ENCODE data around the gene GJA3. TPM values are rescaled to one million over a fixed set of nuclear protein-coding genes. Genes with fewer than 3 reads are reported as not detected.
A peak's percentile ranks its signal among the peaks of the same experiment; 100 is the strongest.

Gene GJA3
- total RNA-seq, 4 donors from 2014 or later, result not detected

GRCh38 chr13:20127262-20127561, 33.6 kb downstream of the GJA3 start:
- H3K9me3 ChIP-seq, result no peaks in the 10 kb centered on the region
- no peak for DNase-seq (ENCODE audit: extremely low spot score)
- peaks cover 0 to 19% (median 0%) of the 10 kb centered on the region in 4 donors for H3K27me3 ChIP-seq
- H3K27ac ChIP-seq (replicated peaks in 1 of 4), result peak overlapping the region; percentile 83 to 89 (median 86)
- intact Hi-C loops (cut with DNase I), result no loop called here
- H3K4me3 ChIP-seq, result peak overlapping the region; percentile 63 to 75 (median 66)
- WGBS, result 28% methylated on average over 6 of the region's 6 CpGs
- H3K4me1 ChIP-seq, result peaks cover 25 to 42% (median 40%) of the 10 kb centered on the region in 4 donors
- TF ChIP-seq POLR2A (IDR thresholded peaks at IDR 0.05; ENCODE audit: low read depth) (no peak), EP300 (IDR thresholded peaks at IDR 0.05) (no peak), POLR2AphosphoS5 (IDR thresholded peaks at IDR 0.05) (no peak), CTCF (IDR thresholded peaks at IDR 0.05) (no peak)
- H3K36me3 ChIP-seq, result no peaks in the 10 kb centered on the region

DNA sequence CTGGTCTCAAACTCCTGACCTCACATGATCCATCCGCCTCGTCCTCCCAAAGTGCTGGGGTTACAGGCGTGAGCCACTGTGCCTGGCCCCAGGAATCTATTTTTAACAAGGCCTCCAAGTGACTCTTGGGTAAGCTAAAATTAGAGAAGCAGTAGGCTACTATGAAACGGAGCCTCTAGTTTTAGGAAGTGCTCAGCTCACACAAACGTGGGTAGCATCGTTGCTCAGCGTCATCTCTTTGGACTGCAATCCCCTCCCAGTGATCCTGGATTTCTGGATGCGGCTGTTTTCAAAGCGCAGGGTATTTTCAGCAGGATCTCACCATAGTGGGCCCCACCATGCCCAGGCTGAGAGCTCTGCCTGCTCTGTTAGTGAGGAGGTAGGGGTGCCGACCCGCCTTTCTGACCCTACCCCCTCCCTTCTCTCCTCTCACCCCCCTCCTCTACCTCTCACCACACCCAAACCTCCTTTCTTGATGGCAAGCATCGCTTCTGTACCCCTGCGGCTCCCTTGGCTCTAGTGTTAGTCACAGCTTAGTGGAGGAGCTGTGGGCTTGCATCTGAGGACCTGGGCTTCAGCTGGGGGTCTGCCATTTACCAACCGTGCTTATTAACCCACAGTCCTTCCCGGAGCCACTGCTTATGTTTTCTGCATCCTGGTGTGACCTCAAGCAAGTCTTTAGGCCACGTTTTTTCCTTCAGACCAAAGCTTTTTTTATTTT, 34.2 kb downstream of the GJA3 start:
- H3K27ac ChIP-seq (replicated peaks in 1 of 4), result peak overlapping the region; percentile 36 to 89 (median 74)
- H3K4me3 ChIP-seq, result no peak overlapping the region

DNA sequence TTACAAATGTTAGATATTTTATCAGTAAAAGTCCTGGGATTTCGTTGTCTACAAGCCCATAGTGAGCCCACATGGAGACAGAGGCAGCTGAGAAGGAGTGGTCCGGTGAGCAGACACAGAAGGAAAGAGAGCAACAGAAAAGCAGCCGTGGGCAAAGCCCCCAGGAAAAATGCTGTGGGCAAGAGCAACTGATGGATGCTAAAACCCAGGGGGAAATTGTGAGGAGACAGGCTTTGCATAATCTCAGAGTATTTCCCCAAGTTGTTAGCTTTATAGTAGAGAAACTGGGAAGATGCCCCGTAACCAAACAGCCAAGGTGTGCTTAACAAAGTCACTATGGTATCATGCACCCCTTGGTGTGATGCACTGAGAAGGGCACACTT, 35.1 kb downstream of the GJA3 start:
- intact Hi-C loops (cut with DNase I), result no loop called here
- no peak for TF ChIP-seq POLR2A (IDR thresholded peaks at IDR 0.05; ENCODE audit: low read depth)
- TF ChIP-seq EP300 (IDR thresholded peaks at IDR 0.05), result no peak
- TF ChIP-seq POLR2AphosphoS5 (IDR thresholded peaks at IDR 0.05), result no peak
- no peak for TF ChIP-seq CTCF (IDR thresholded peaks at IDR 0.05)

More for the DNA sequence above, 34.2 kb downstream of the GJA3 start:
- peaks cover 0 to 15% (median 0%) of the 10 kb centered on the region in 4 donors for H3K27me3 ChIP-seq
- DNase-seq (ENCODE audit: extremely low spot score), result no peak
- H3K9me3 ChIP-seq, result no peaks in the 10 kb centered on the region
- TF ChIP-seq POLR2AphosphoS5 (IDR thresholded peaks at IDR 0.05) (peak in 1 of 2 donors; percentile 17), CTCF (IDR thresholded peaks at IDR 0.05) (no peak)
- H3K36me3 ChIP-seq, result no peaks in the 10 kb centered on the region
- H3K4me1 ChIP-seq, result peaks cover 25 to 42% (median 40%) of the 10 kb centered on the region in 4 donors
- WGBS, result 61% methylated on average over 16 of the region's 16 CpGs
- intact Hi-C loops (cut with DNase I), result no loop called here

DNA sequence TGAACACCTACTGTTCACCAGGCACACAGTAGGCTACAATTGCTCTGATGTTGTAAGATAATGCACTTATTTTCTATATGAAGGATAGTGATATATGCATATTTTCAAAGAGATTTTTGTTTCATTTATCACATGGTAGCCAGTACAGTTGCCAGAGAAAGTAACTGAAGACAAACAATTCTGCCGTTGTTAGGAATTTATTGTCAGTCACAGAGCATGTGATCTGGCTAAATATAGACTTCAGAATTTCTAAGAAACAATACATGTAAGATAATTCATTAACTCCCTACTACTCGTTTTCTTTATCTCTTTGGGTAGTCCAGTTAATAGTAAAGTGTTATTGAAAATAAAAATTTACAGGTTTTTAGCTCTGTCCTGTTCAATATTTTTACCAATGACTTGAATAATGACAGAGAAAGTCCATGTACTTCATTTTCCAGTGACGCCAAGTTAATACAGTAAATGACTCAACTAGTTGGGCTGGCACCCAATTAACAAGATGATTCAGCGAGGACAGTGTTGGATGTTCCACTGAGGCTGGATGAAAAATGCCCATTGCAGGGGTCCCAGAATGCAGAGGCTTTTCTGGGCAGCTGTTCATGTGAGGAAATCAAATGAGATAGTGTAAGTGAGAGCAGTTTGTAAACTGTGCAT, 35.6 kb downstream of the GJA3 start:
- intact Hi-C loops (cut with DNase I), result no loop called here
- Histone ChIP-seq H3K36me3 (no peaks in the 10 kb centered on the region), H3K27ac (replicated peaks in 1 of 4) (peak overlapping the region in 3 of 4 donors; percentile 13 to 89 (median 36)), H3K27me3 (peaks cover 0 to 15% (median 0%) of the 10 kb centered on the region in 4 donors), H3K4me1 (peaks cover 25 to 42% (median 40%) of the 10 kb centered on the region in 4 donors), H3K4me3 (no peak overlapping the region), H3K9me3 (no peaks in the 10 kb centered on the region)
- DNase-seq (ENCODE audit: extremely low spot score), result no peak
- 18% methylated on average over 4 of the region's 4 CpGs for WGBS
- TF ChIP-seq POLR2A (IDR thresholded peaks at IDR 0.05; ENCODE audit: low read depth), result no peak
- peak in 1 of 2 donors; percentile 22 for TF ChIP-seq POLR2AphosphoS5 (IDR thresholded peaks at IDR 0.05)
- TF ChIP-seq EP300 (IDR thresholded peaks at IDR 0.05), result no peak
- no peak for TF ChIP-seq CTCF (IDR thresholded peaks at IDR 0.05)

More for the DNA sequence above, 35.1 kb downstream of the GJA3 start:
- Histone ChIP-seq H3K4me3 (no peak overlapping the region), H3K27ac (replicated peaks in 1 of 4) (peak overlapping the region in 3 of 4 donors; percentile 13 to 89 (median 36)), H3K27me3 (peaks cover 0 to 15% (median 0%) of the 10 kb centered on the region in 4 donors), H3K4me1 (peaks cover 25 to 42% (median 40%) of the 10 kb centered on the region in 4 donors), H3K9me3 (no peaks in the 10 kb centered on the region), H3K36me3 (no peaks in the 10 kb centered on the region)
- no peak for DNase-seq (ENCODE audit: extremely low spot score)
- 67% methylated on average over 4 of the region's 4 CpGs for WGBS
